Endodermal cell (in vitro differentiated cells): ENCODE measurements around the gene ZNF398. TPM values are rescaled to one million over a fixed set of nuclear protein-coding genes. Genes with fewer than 3 reads are reported as not detected.
A peak's percentile ranks its signal among the peaks of the same experiment; 100 is the strongest.

Source experiments
- DNase-seq: peaks from one replicate; pipeline ENCODE4 v3.0.0-alpha.2; 2017
- H3K27ac ChIP-seq: 2 replicates; pipeline ENCODE4 v1.5.1; 2013; ENCODE audit warnings: mild to moderate bottlenecking, low read depth, low read length, moderate library complexity
- H3K27me3 ChIP-seq: 2 replicates; pipeline ENCODE4 v1.6.1; 2013; ENCODE audit warnings: mild to moderate bottlenecking, low read length, moderate library complexity; ENCODE audit not compliant: insufficient read depth, control insufficient read depth, poor library complexity, severe bottlenecking
- H3K36me3 ChIP-seq: 2 replicates; pipeline ENCODE4 v1.7.0; 2013; ENCODE audit warnings: mild to moderate bottlenecking, low read length, moderate library complexity; ENCODE audit not compliant: control insufficient read depth, insufficient read depth
- H3K4me1 ChIP-seq: one replicate; pipeline ENCODE4 v1.7.0; 2013; ENCODE audit warnings: low read length; ENCODE audit not compliant: control insufficient read depth, insufficient read depth
- H3K4me3 ChIP-seq: 2 replicates; pipeline ENCODE4 v1.5.1; 2013; ENCODE audit warnings: mild to moderate bottlenecking, low read length, moderate library complexity
- H3K9ac ChIP-seq: 2 replicates; pipeline ENCODE4 v1.6.1; 2013; ENCODE audit warnings: mild to moderate bottlenecking, low read length, moderate library complexity; ENCODE audit not compliant: poor library complexity, severe bottlenecking; ENCODE audit errors: extremely low read depth
- H3K9me3 ChIP-seq: 2 replicates; pipeline ENCODE4 v1.6.1; 2013; ENCODE audit warnings: mild to moderate bottlenecking, low read length, moderate library complexity; ENCODE audit not compliant: control insufficient read depth
- H3K27ac Mint-ChIP-seq: 2 replicates; pipeline ENCODE4 v1.8.0; 2020; ENCODE audit warnings: mixed read lengths
- H3K27me3 Mint-ChIP-seq: 2 replicates; pipeline ENCODE4 v1.8.0; 2021; ENCODE audit warnings: mild to moderate bottlenecking, mixed read lengths; ENCODE audit not compliant: insufficient read depth
- H3K36me3 Mint-ChIP-seq: 2 replicates; pipeline ENCODE4 v1.8.0; 2020; ENCODE audit warnings: low read depth, mixed read lengths
- H3K4me1 Mint-ChIP-seq: 2 replicates; pipeline ENCODE4 v1.8.0; 2020; ENCODE audit warnings: mixed read lengths
- H3K4me3 Mint-ChIP-seq: 2 replicates; pipeline ENCODE4 v1.8.0; 2020; ENCODE audit warnings: mild to moderate bottlenecking, moderate library complexity, mixed read lengths
- H3K9me3 Mint-ChIP-seq: 2 replicates; pipeline ENCODE4 v1.8.0; 2020; ENCODE audit warnings: mild to moderate bottlenecking, mixed read lengths
- WGBS, 2 experiments: methylation state at CpG; one replicate each; pipeline versions ENCODE4 v1.1.5 to v1.1.7; 2013; ENCODE audit warnings: missing lambda C conversion rate in 2 of 2, mixed read lengths in 1 of 2; ENCODE audit not compliant: insufficient coverage in 1 of 2, insufficient read length in 1 of 2; 5-methylcytosine and 5-hydroxymethylcytosine counted together
- total RNA-seq, 2 donors: library from RNA; stranded (reverse); fragmentation: NEBNext Ultra II Directional in 1 of 2; extraction: Animal tissue kit (Norgen Biotek cat#: 25700) in 1 of 2; gene quantifications; 2 replicates in 1 of 2; 3 replicates in 1 of 2; pipeline ENCODE4 v1.2.1, GENCODE V29; 2021
- TF ChIP-seq, protein P1 (sequence below): fragments of 200-600 bp; sonication (generic); conservative IDR thresholded peaks from 2 replicates; pipeline ENCODE4 v1.5.0; 2021; ENCODE audit warnings: antibody characterized with exemption, mild to moderate bottlenecking

ZNF398 gene
- total RNA-seq, 2 donors from 2014 or later = 13.4 to 21.2 TPM

DNA sequence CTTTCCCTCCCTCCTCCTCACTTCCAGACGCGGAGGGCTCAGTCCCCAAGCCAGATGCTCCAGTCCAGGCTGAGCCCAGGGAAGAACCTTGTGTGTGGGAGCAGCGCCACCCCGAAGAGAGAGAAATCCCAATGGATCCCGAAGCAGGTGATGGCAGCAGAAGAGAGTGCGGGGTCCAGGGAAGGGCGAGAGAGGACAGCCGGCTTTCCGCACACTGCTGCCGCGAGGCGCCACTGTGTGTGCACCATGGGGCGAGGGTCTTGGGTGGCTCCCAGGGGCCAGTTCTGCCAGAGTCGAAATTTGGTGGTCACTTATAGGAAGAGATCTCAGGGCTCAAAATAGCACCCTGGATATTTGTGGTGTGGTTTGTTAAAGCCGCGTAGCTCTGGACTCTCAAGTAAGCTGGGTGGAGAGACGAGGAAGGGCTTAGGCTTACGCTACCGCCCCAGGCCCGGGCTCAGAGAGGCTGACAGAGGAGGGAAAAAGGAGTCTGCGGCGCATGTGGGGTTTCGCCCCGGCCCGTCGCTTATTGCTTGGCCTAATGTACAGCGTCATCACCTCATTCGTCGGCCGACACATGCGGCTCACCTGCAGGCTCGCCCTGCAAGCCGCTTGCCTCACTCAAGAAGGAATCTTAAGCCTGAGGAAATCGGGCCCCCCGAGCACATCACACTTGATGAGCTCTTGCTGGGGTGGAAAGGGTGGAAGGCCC is 60.2 kb downstream of the ZNF398 start:
- 89 to 93% methylated on average over 20 to 35 of the region's 35 CpGs for WGBS, 2 experiments
- Histone ChIP-seq H3K27me3 (no peaks in the 10 kb centered on the region), H3K4me3 (no peak overlapping the region), H3K36me3 (peaks cover 86% of the 10 kb centered on the region), H3K9ac (no peak overlapping the region), H3K9me3 (no peaks in the 10 kb centered on the region), H3K27ac (no peak overlapping the region), H3K4me1 (no peaks in the 10 kb centered on the region)
- no peaks in the 10 kb centered on the region for H3K9me3 Mint-ChIP-seq
- no peaks in the 10 kb centered on the region for H3K4me1 Mint-ChIP-seq
- peaks cover 81% of the 10 kb centered on the region for H3K36me3 Mint-ChIP-seq
- no peak overlapping the region for H3K4me3 Mint-ChIP-seq
- H3K27ac Mint-ChIP-seq = peak overlapping the region; percentile 49
- H3K27me3 Mint-ChIP-seq = no peaks in the 10 kb centered on the region
- TF ChIP-seq, protein P1, sequence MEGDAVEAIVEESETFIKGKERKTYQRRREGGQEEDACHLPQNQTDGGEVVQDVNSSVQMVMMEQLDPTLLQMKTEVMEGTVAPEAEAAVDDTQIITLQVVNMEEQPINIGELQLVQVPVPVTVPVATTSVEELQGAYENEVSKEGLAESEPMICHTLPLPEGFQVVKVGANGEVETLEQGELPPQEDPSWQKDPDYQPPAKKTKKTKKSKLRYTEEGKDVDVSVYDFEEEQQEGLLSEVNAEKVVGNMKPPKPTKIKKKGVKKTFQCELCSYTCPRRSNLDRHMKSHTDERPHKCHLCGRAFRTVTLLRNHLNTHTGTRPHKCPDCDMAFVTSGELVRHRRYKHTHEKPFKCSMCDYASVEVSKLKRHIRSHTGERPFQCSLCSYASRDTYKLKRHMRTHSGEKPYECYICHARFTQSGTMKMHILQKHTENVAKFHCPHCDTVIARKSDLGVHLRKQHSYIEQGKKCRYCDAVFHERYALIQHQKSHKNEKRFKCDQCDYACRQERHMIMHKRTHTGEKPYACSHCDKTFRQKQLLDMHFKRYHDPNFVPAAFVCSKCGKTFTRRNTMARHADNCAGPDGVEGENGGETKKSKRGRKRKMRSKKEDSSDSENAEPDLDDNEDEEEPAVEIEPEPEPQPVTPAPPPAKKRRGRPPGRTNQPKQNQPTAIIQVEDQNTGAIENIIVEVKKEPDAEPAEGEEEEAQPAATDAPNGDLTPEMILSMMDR = no peak
- DNase-seq = no peak

DNA sequence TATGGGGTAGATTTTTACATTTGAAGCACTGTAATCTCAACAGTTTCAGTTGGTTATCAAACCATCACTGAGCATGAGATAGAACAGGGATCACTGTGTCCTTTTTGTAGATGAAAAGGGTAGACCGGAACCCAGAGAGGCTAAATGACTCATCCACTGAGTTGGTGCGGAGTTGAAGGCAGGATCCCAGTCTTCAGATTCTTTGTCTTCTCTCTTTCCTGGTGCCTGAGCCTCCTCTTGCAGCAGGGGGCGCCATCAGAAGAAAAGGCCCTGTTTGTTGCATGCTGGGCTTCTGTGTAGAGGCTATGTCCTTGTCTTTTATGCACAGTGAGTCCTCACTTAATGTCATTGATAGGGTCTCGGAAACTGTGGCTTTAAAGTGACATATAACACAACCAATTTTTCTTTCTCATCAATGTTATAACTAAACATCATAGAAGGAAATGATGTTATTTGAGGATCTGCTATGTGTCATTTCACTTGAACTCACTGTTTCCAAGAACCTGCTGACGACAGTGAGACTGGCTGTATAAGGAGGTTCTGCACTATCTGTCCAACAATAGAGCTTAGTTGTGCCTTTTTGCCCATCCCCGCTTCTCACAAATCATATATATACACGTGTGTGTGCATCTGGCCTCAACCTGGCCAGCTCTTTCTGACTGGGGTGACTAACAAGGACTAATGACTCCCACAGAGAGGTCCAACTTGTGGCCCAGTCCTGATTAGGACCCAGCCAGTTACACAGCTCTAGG is 62.4 kb downstream of the ZNF398 start:
- Histone ChIP-seq H3K27ac (no peak overlapping the region), H3K4me1 (no peaks in the 10 kb centered on the region), H3K4me3 (no peak overlapping the region), H3K9ac (no peak overlapping the region), H3K36me3 (peaks cover 88% of the 10 kb centered on the region), H3K9me3 (no peaks in the 10 kb centered on the region), H3K27me3 (no peaks in the 10 kb centered on the region)
- Mint-ChIP-seq H3K27me3 (no peaks in the 10 kb centered on the region), H3K4me3 (no peak overlapping the region), H3K36me3 (peaks cover 78% of the 10 kb centered on the region), H3K9me3 (no peaks in the 10 kb centered on the region), H3K4me1 (no peaks in the 10 kb centered on the region), H3K27ac (peak overlapping the region; percentile 88)
- TF ChIP-seq, protein P1 = peak; percentile 92
- 74 to 76% methylated on average over 5 to 7 of the region's 7 CpGs for WGBS, 2 experiments
- DNase-seq = peak; percentile 94

DNA sequence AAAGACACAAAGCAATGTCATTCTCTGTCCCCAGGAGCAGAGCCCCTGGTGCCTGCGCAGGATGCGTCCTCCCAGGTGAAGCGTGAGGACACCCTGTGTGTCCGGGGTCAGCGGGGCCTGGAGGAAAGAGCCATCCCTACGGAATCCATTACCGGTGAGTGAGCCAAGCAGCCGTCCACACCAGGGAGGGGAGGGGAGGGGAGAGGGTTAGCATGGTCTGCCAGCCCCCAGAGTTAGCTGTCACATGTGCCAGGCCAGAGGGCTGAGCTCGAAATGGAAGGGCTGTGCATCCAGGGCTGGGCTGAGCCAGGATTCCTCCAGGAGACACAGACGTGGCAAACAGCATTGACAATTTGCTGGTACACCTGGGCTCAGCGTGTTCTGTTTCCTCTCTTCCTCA is 63.3 kb downstream of the ZNF398 start:
- Histone ChIP-seq H3K4me3 (no peak overlapping the region), H3K27me3 (no peaks in the 10 kb centered on the region), H3K36me3 (peaks cover 94% of the 10 kb centered on the region), H3K9me3 (no peaks in the 10 kb centered on the region), H3K27ac (no peak overlapping the region), H3K4me1 (no peaks in the 10 kb centered on the region), H3K9ac (no peak overlapping the region)
- H3K4me1 Mint-ChIP-seq = no peaks in the 10 kb centered on the region
- WGBS, 2 experiments = 94% methylated on average over 2 to 11 of the region's 11 CpGs
- H3K27ac Mint-ChIP-seq = no peak overlapping the region
- H3K36me3 Mint-ChIP-seq = peaks cover 82% of the 10 kb centered on the region
- no peak for DNase-seq
- no peaks in the 10 kb centered on the region for H3K9me3 Mint-ChIP-seq
- H3K4me3 Mint-ChIP-seq = no peak overlapping the region
- TF ChIP-seq, protein P1 = no peak
- H3K27me3 Mint-ChIP-seq = no peaks in the 10 kb centered on the region
